Measurements from ENCODE around the gene KHNYN.

DNA sequence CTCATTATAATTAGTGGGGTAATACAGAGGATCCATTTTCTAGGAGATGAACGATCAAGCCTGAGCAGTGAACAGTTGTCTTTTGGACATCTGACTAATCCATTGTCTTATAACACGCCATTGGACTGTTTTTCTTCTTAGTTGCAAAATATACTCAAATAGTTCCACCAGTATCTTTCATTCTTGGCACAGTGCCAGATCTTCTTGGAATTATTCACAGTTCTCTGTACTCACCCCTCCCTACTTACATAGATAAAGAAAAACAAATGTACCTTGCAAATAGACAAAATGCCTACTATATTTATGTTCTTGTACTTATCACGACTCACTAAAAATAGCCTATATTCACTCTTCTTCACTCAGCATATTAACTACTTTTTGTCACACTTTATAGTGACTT, 4.0 kb upstream of the KHNYN start:
- TF ChIP-seq EZH2 (IDR thresholded peaks at IDR 0.05; ENCODE audit: low read depth, unreplicated experiment) (no peak), POLR2AphosphoS5 (IDR thresholded peaks at IDR 0.05; ENCODE audit: low read depth) (no peak), JUNB (IDR thresholded peaks at IDR 0.05; ENCODE audit: unreplicated experiment) (no peak), CREB1 (CRISPR knock-in tag; IDR thresholded peaks at IDR 0.05; ENCODE audit: low read depth) (no peak), ZNF331 (CRISPR knock-in tag; IDR thresholded peaks at IDR 0.05; ENCODE audit: low read depth) (no peak), EZH2phosphoT487 (IDR thresholded peaks at IDR 0.05; ENCODE audit: unreplicated experiment) (no peak), NANOG (IDR thresholded peaks at IDR 0.05; ENCODE audit: borderline replicate concordance) (no peak), STAT1 (IDR thresholded peaks at IDR 0.05; ENCODE audit: unreplicated experiment) (no peak)
- TF ChIP-seq, protein P1, sequence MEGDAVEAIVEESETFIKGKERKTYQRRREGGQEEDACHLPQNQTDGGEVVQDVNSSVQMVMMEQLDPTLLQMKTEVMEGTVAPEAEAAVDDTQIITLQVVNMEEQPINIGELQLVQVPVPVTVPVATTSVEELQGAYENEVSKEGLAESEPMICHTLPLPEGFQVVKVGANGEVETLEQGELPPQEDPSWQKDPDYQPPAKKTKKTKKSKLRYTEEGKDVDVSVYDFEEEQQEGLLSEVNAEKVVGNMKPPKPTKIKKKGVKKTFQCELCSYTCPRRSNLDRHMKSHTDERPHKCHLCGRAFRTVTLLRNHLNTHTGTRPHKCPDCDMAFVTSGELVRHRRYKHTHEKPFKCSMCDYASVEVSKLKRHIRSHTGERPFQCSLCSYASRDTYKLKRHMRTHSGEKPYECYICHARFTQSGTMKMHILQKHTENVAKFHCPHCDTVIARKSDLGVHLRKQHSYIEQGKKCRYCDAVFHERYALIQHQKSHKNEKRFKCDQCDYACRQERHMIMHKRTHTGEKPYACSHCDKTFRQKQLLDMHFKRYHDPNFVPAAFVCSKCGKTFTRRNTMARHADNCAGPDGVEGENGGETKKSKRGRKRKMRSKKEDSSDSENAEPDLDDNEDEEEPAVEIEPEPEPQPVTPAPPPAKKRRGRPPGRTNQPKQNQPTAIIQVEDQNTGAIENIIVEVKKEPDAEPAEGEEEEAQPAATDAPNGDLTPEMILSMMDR (conservative IDR thresholded peaks at IDR 0.05; ENCODE audit: low read depth in 2 of 2): no peak
- TF ChIP-seq, protein P2, sequence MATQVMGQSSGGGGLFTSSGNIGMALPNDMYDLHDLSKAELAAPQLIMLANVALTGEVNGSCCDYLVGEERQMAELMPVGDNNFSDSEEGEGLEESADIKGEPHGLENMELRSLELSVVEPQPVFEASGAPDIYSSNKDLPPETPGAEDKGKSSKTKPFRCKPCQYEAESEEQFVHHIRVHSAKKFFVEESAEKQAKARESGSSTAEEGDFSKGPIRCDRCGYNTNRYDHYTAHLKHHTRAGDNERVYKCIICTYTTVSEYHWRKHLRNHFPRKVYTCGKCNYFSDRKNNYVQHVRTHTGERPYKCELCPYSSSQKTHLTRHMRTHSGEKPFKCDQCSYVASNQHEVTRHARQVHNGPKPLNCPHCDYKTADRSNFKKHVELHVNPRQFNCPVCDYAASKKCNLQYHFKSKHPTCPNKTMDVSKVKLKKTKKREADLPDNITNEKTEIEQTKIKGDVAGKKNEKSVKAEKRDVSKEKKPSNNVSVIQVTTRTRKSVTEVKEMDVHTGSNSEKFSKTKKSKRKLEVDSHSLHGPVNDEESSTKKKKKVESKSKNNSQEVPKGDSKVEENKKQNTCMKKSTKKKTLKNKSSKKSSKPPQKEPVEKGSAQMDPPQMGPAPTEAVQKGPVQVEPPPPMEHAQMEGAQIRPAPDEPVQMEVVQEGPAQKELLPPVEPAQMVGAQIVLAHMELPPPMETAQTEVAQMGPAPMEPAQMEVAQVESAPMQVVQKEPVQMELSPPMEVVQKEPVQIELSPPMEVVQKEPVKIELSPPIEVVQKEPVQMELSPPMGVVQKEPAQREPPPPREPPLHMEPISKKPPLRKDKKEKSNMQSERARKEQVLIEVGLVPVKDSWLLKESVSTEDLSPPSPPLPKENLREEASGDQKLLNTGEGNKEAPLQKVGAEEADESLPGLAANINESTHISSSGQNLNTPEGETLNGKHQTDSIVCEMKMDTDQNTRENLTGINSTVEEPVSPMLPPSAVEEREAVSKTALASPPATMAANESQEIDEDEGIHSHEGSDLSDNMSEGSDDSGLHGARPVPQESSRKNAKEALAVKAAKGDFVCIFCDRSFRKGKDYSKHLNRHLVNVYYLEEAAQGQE (IDR thresholded peaks at IDR 0.05; ENCODE audit: unreplicated experiment): no peak
- TF ChIP-seq, protein P3, sequence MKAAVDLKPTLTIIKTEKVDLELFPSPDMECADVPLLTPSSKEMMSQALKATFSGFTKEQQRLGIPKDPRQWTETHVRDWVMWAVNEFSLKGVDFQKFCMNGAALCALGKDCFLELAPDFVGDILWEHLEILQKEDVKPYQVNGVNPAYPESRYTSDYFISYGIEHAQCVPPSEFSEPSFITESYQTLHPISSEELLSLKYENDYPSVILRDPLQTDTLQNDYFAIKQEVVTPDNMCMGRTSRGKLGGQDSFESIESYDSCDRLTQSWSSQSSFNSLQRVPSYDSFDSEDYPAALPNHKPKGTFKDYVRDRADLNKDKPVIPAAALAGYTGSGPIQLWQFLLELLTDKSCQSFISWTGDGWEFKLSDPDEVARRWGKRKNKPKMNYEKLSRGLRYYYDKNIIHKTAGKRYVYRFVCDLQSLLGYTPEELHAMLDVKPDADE (IDR thresholded peaks at IDR 0.05): no peak
